Stimulated activated CD4-positive, alpha-beta T cell treated with anti-CD3 and anti-CD28 coated beads, Interleukin-12 subunit alpha, Interleukin-12 subunit beta, amount 100 ng/mL, for 4 hours (primary cell): ENCODE results near the gene ATP10B.
A peak's percentile ranks its signal among the peaks of the same experiment; 100 is the strongest.
"Not testable (repeated sequence)": the region's sequence is repeated elsewhere in the genome, so short reads cannot be mapped to it uniquely, and the experiment has no call there.

Experiments used
- DNase-seq: peaks from one replicate; pipeline ENCODE4 v3.0.0-alpha.2; 2020

The ATP10B gene

GRCh38 chr5:160824301-160825001 is 27.6 kb downstream of the ATP10B start:
- DNase-seq: no peak

- DNase-seq: not testable (repeated sequence)
Observed at GRCh38 chr5:160812996-160813395, 39.0 kb downstream of the ATP10B start.

- no peak for DNase-seq
Observed at GRCh38 chr5:160805376-160805775, 46.6 kb downstream of the ATP10B start.

GRCh38 chr5:160802592-160802991 is 49.4 kb downstream of the ATP10B start:
- DNase-seq: no peak

GRCh38 chr5:160800375-160801275 is 51.4 kb downstream of the ATP10B start:
- no peak for DNase-seq

GRCh38 chr5:160799184-160799583 is 52.8 kb downstream of the ATP10B start:
- DNase-seq: no peak

- no peak for DNase-seq
Observed at GRCh38 chr5:160797020-160797419, 55.0 kb downstream of the ATP10B start.

GRCh38 chr5:160793530-160793899 is 58.5 kb downstream of the ATP10B start:
- DNase-seq: no peak

GRCh38 chr5:160792732-160793529 is 59.1 kb downstream of the ATP10B start:
- no peak for DNase-seq

GRCh38 chr5:160792281-160792680 is 59.7 kb downstream of the ATP10B start:
- no peak for DNase-seq

GRCh38 chr5:160789219-160789859 is 62.7 kb downstream of the ATP10B start:
- DNase-seq: no peak

GRCh38 chr5:160788102-160788660 is 63.8 kb downstream of the ATP10B start:
- no peak for DNase-seq

- peak; percentile 2 for DNase-seq
Observed at GRCh38 chr5:160787240-160787639, 64.8 kb downstream of the ATP10B start.

GRCh38 chr5:160774666-160775315 is 77.2 kb downstream of the ATP10B start:
- no peak for DNase-seq

- no peak for DNase-seq
Observed at GRCh38 chr5:160773646-160774410, 78.2 kb downstream of the ATP10B start.

GRCh38 chr5:160772854-160773253 is 79.2 kb downstream of the ATP10B start:
- DNase-seq: no peak

- DNase-seq: no peak
Observed at GRCh38 chr5:160770718-160771117, 81.3 kb downstream of the ATP10B start.

- DNase-seq: no peak
Observed at GRCh38 chr5:160769301-160769700, 82.7 kb downstream of the ATP10B start.

- no peak for DNase-seq
Observed at GRCh38 chr5:160767062-160767461, 84.9 kb downstream of the ATP10B start.

GRCh38 chr5:160760008-160760407 is 92.0 kb downstream of the ATP10B start:
- no peak for DNase-seq

GRCh38 chr5:160757194-160757593 is 94.8 kb downstream of the ATP10B start:
- no peak for DNase-seq
